ENCODE data around the gene HOXA1.

Gene HOXA1

DNA sequence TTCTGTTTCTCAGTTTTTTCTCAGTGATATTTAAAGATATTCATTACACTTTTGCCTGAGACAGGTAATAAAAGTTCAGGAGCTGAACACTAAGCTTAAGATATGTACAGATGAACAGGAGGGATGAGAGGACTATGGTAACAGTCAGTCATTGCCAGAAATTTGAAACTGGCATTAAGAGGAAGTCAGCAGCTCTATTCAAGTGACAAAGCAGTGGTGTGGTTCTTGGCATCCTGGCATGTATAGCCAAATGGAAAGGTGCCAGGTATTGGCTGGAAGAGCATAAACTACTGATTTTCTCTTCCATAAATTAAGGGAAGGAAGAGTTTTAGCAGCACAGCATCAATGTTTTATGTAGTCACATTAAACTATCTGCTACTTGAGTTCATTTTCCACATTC is 22.7 kb downstream of the HOXA1 start:
- TF ChIP-seq, protein P1, sequence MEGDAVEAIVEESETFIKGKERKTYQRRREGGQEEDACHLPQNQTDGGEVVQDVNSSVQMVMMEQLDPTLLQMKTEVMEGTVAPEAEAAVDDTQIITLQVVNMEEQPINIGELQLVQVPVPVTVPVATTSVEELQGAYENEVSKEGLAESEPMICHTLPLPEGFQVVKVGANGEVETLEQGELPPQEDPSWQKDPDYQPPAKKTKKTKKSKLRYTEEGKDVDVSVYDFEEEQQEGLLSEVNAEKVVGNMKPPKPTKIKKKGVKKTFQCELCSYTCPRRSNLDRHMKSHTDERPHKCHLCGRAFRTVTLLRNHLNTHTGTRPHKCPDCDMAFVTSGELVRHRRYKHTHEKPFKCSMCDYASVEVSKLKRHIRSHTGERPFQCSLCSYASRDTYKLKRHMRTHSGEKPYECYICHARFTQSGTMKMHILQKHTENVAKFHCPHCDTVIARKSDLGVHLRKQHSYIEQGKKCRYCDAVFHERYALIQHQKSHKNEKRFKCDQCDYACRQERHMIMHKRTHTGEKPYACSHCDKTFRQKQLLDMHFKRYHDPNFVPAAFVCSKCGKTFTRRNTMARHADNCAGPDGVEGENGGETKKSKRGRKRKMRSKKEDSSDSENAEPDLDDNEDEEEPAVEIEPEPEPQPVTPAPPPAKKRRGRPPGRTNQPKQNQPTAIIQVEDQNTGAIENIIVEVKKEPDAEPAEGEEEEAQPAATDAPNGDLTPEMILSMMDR (IDR thresholded peaks at IDR 0.05; ENCODE audit: low read depth, low read length) = no peak
- Histone ChIP-seq H3K27me3 (ENCODE audit: insufficient read depth, low read depth, severe bottlenecking) (peaks cover 4% of the 10 kb centered on the region), H3K9me3 (ENCODE audit: severe bottlenecking) (peaks cover 3% of the 10 kb centered on the region), H3K4me3 (ENCODE audit: low read depth, low read length) (no peak overlapping the region), H3K36me3 (no peaks in the 10 kb centered on the region), H3K27ac (no peak overlapping the region)
- DNase-seq = no peak

DNA sequence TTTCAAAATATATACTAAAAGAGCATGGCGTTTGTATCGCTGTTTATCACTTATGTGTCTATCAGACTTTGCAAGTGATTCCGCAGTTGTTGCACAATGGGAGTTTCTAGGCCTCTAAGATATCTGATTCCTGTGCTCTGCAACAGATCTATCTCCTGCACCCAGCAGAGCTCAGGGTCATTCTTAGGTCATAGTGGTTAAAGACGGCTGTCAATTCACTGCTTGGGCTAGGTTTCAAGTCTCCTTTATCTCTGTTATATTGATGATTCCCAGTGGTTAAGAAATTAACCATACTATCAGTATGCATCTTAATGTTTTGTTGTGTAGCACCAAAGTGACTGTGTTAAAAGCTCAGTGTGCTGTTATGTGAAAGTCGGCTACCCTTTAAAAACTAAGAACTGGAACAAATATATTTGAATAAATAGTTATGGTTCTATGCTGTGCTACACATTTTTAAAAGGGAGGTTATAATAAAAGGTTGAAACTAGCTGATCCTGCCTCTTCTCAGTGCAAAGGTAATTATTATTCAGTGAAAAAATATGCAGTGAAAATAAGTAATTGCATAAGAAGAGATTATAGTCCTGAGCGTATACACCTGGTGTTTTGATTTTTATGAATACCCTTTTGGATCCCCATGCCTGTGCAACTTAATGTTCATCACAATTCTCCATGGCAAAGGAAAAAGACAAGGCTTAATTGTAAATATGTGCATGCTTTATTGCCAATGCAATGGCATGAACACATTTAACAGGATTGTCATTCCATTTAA is 24.0 kb downstream of the HOXA1 start:
- Histone ChIP-seq H3K9me3 (ENCODE audit: severe bottlenecking) (peaks cover 3% of the 10 kb centered on the region), H3K36me3 (no peaks in the 10 kb centered on the region), H3K4me3 (ENCODE audit: low read depth, low read length) (no peak overlapping the region), H3K27ac (no peak overlapping the region), H3K27me3 (ENCODE audit: insufficient read depth, low read depth, severe bottlenecking) (peaks cover 8% of the 10 kb centered on the region)
- DNase-seq = no peak
- TF ChIP-seq, protein P1 (IDR thresholded peaks at IDR 0.05; ENCODE audit: low read depth, low read length) = no peak

DNA sequence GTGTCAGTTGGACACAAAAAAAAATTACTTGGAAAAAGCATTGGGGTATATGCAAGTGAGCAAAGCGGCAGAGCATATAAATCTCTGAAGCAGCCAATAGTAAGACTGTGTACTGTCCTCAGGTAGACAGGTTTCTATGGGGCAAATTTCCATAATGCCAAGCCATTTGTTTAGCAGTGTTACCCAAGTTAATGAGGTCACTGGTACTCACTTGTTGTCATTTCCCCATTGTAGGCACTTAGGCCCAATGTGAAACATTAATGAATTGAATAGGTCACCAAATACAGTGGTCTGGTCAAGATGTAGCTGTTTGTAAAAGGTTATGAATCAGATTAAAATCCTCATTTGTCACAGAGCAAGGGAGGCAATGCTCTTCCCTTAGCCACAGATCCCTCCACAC is 27.5 kb downstream of the HOXA1 start:
- Histone ChIP-seq H3K4me3 (ENCODE audit: low read depth, low read length) (no peak overlapping the region), H3K27me3 (ENCODE audit: insufficient read depth, low read depth, severe bottlenecking) (peaks cover 10% of the 10 kb centered on the region), H3K36me3 (no peaks in the 10 kb centered on the region), H3K9me3 (ENCODE audit: severe bottlenecking) (no peaks in the 10 kb centered on the region), H3K27ac (no peak overlapping the region)
- no peak for DNase-seq
- TF ChIP-seq, protein P1 (IDR thresholded peaks at IDR 0.05; ENCODE audit: low read depth, low read length) = no peak

DNA sequence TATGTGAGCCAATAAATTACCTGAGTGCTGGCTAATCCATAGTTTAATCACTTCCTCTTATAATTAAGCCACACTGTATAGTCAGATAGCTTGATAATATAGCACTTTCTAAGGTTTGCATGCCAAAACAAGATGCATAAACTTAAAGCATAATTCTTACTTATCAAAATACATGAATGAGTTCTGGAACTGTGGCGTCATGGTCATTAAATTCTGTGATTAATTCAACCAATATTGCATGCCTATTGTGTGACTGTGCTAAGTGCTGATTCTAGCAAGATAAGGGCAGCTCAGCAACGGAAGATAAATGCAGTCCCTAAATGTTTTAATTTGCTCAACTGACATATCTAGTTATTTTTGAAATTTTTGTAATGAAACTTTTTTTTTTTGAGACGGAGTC is 29.7 kb downstream of the HOXA1 start:
- Histone ChIP-seq H3K27ac (no peak overlapping the region), H3K27me3 (ENCODE audit: insufficient read depth, low read depth, severe bottlenecking) (peaks cover 6% of the 10 kb centered on the region), H3K36me3 (no peaks in the 10 kb centered on the region), H3K9me3 (ENCODE audit: severe bottlenecking) (no peaks in the 10 kb centered on the region), H3K4me3 (ENCODE audit: low read depth, low read length) (no peak overlapping the region)
- no peak for DNase-seq
- TF ChIP-seq, protein P1 (IDR thresholded peaks at IDR 0.05; ENCODE audit: low read depth, low read length) = no peak

DNA sequence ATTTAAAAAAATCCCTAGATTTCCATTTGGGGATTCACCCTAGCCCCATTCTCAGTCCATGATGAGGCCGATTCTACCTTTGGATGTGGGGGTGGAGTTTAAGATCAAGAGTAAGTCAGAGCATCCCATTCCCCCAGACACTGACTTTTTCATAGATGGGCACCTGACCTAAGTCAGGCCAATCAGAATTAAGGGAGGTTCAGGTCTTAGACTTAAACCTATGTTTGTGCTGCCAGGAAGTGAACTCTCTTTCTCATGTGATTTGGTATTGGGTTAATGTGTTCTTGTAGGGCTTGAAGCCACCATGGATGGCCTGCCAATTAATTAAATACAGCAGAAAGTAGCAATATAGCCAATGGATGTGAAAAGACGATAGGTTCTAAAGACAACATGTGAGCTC is 30.1 kb downstream of the HOXA1 start:
- Histone ChIP-seq H3K9me3 (ENCODE audit: severe bottlenecking) (no peaks in the 10 kb centered on the region), H3K27me3 (ENCODE audit: insufficient read depth, low read depth, severe bottlenecking) (peaks cover 8% of the 10 kb centered on the region), H3K27ac (no peak overlapping the region), H3K4me3 (ENCODE audit: low read depth, low read length) (no peak overlapping the region), H3K36me3 (no peaks in the 10 kb centered on the region)
- TF ChIP-seq, protein P1 (IDR thresholded peaks at IDR 0.05; ENCODE audit: low read depth, low read length) = no peak
- no peak for DNase-seq

DNA sequence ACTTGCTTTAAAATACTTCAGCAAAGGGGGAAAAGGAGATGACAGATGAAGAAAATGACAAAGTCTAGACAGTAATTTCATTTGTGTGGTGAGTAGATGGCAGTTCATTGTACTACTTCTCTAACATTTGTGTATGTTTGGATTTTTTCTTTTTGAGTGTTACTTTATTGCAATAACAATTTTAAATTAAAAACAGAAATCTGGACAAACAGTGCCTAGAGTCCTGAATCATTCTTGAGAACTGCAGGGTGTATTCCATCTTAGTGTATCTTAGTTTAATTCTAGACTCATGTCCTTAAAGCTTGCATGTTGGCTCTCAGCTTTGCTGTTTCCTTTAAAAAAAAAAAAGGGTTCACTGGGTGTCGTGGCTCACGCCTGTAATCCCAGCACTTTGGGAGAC is 31.1 kb downstream of the HOXA1 start:
- no peaks in the 10 kb centered on the region for H3K36me3 ChIP-seq
- no peak for DNase-seq
- TF ChIP-seq, protein P1 (IDR thresholded peaks at IDR 0.05; ENCODE audit: low read depth, low read length) = no peak
- no peaks in the 10 kb centered on the region for H3K9me3 ChIP-seq (ENCODE audit: severe bottlenecking)
- H3K27me3 ChIP-seq (ENCODE audit: insufficient read depth, low read depth, severe bottlenecking) = peaks cover 12% of the 10 kb centered on the region
- H3K27ac ChIP-seq = no peak overlapping the region
- H3K4me3 ChIP-seq (ENCODE audit: low read depth, low read length) = no peak overlapping the region

All from WERI-Rb-1 (cell line).